K562 (cell line): ENCODE results near the gene GORASP2. TPM values are rescaled to one million over a fixed set of nuclear protein-coding genes. Genes with fewer than 3 reads are reported as not detected.

Experiments
- KDM1A ChIP-seq, 2 experiments: fragments of 450-650 bp; IDR thresholded peaks; 2 replicates each; pipeline ENCODE4 v1.6.1; 2016; ENCODE audit warnings: mild to moderate bottlenecking in 2 of 2
- KLF13 ChIP-seq: fragments of 450-650 bp; IDR thresholded peaks from 2 replicates; pipeline ENCODE4 v1.6.1; 2016; ENCODE audit warnings: missing genetic modification characterization, low read depth, mild to moderate bottlenecking, missing compliant biosample characterization, moderate library complexity, borderline replicate concordance
- MEF2D ChIP-seq: conservative IDR thresholded peaks from 2 replicates; pipeline ENCODE4 v1.6.1; 2016; ENCODE audit warnings: low read depth, missing genetic modification characterization, missing compliant biosample characterization
- MGA ChIP-seq: fragments of 450-650 bp; IDR thresholded peaks from 2 replicates; pipeline ENCODE4 v1.6.1; 2016; ENCODE audit warnings: mild to moderate bottlenecking, moderate library complexity
- RBM14 ChIP-seq: fragments of 200-400 bp; formaldehyde crosslinking; IDR thresholded peaks from 2 replicates; pipeline ENCODE4 v1.6.1; 2018; ENCODE audit warnings: low read depth, mild to moderate bottlenecking, low read length, moderate library complexity, borderline replicate concordance; ENCODE audit not compliant: insufficient read depth
- TSHZ1 ChIP-seq: fragments of 250-450 bp; sonication (Bioruptor Pico); IDR thresholded peaks from 2 replicates; pipeline ENCODE4 v1.4.0; 2020; ENCODE audit warnings: mild to moderate bottlenecking, moderate library complexity
- ZKSCAN3 ChIP-seq: fragments of 250-450 bp; sonication (Bioruptor Pico); IDR thresholded peaks from 2 replicates; pipeline ENCODE4 v1.4.0; 2020
- ZNF780A ChIP-seq: fragments of 250-450 bp; sonication (Bioruptor Pico); IDR thresholded peaks from 2 replicates; pipeline ENCODE4 v1.5.0; 2021; ENCODE audit warnings: mild to moderate bottlenecking
- polyA plus RNA-seq, 8 experiments: library from polyadenylated mRNA; depleted of rRNA in 4 of 8; stranded (reverse) in 5 of 8; unstranded in 3 of 8; fragments of >200 nt; fragmentation: Nextera tagmentation in 2 of 8; fragmentation: Illumina TruSeq in 1 of 8; extraction: Ambion mirVana in 2 of 8; extraction: Trizol in 1 of 8; gene quantifications; 2 replicates each; pipeline versions ENCODE4 v1.2.1 to v1.2.3, GENCODE V29; 2011 to 2014; ENCODE audit warnings: inconsistent platforms in 1 of 8, missing spikeins in 1 of 8
- total RNA-seq, 7 experiments: library from RNA; depleted of rRNA in 6 of 7; stranded (reverse); fragments of >200 nt in 6 of 7; fragmentation: Illumina TruSeq in 2 of 7; extraction: Trizol in 2 of 7; gene quantifications; 2 replicates each; pipeline versions ENCODE4 v1.2.1 to v1.2.3, GENCODE V29; 2011 to 2021; ENCODE audit warnings: low replicate concordance in 1 of 7

The GORASP2 gene
- total and polyA plus RNA-seq, 9 of the 15 experiments (the other 6 are each of a cell fraction or from before 2014, with no cell fraction given) = 27.4 to 180 (median 59.6) TPM

GRCh38 chr2:170973492-170974303, 44.6 kb downstream of the GORASP2 start (continued):
- TF ChIP-seq MGA (peak; percentile 65), MEF2D (tag) (no peak), ZKSCAN3 (CRISPR knock-in tag) (no peak), ZNF780A (CRISPR knock-in tag) (no peak), KLF13 (tag) (peak; percentile 45; the same call in 1 of the 2 replicates), TSHZ1 (CRISPR knock-in tag) (no peak), RBM14 (no peak), KDM1A (IDR thresholded peaks at IDR 0.05) (no peak)
